Hepatocyte (in vitro differentiated cells): Measurements from ENCODE around the gene TBRG1.

Source experiments
- EZH2 ChIP-seq: fragments of 200-600 bp; sonication (generic); IDR thresholded peaks from 2 replicates; pipeline ENCODE4 v1.6.1; 2016; ENCODE audit warnings: antibody characterized with exemption, mild to moderate bottlenecking, borderline replicate concordance
- TF ChIP-seq, protein P1 (sequence below): fragments of 200-600 bp; sonication (generic); IDR thresholded peaks from 2 replicates; pipeline ENCODE4 v1.5.1; 2016; ENCODE audit warnings: antibody characterized with exemption, mild to moderate bottlenecking; ENCODE audit not compliant: poor library complexity

GRCh38 chr11:124600621-124601320 is 21.9 kb upstream of the TBRG1 start:
- TF ChIP-seq, protein P1, sequence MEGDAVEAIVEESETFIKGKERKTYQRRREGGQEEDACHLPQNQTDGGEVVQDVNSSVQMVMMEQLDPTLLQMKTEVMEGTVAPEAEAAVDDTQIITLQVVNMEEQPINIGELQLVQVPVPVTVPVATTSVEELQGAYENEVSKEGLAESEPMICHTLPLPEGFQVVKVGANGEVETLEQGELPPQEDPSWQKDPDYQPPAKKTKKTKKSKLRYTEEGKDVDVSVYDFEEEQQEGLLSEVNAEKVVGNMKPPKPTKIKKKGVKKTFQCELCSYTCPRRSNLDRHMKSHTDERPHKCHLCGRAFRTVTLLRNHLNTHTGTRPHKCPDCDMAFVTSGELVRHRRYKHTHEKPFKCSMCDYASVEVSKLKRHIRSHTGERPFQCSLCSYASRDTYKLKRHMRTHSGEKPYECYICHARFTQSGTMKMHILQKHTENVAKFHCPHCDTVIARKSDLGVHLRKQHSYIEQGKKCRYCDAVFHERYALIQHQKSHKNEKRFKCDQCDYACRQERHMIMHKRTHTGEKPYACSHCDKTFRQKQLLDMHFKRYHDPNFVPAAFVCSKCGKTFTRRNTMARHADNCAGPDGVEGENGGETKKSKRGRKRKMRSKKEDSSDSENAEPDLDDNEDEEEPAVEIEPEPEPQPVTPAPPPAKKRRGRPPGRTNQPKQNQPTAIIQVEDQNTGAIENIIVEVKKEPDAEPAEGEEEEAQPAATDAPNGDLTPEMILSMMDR: no peak
- TF ChIP-seq EZH2: no peak
